NCI-H2227 treated with DMSO at 0.1 percent for 48 hours (cell line): ENCODE results near the gene MED10.

Source experiments
- DNase-seq: peaks from one replicate; lab custom pipeline; 2025; lab: John Stamatoyannopoulos, UW

MED10 gene

DNA sequence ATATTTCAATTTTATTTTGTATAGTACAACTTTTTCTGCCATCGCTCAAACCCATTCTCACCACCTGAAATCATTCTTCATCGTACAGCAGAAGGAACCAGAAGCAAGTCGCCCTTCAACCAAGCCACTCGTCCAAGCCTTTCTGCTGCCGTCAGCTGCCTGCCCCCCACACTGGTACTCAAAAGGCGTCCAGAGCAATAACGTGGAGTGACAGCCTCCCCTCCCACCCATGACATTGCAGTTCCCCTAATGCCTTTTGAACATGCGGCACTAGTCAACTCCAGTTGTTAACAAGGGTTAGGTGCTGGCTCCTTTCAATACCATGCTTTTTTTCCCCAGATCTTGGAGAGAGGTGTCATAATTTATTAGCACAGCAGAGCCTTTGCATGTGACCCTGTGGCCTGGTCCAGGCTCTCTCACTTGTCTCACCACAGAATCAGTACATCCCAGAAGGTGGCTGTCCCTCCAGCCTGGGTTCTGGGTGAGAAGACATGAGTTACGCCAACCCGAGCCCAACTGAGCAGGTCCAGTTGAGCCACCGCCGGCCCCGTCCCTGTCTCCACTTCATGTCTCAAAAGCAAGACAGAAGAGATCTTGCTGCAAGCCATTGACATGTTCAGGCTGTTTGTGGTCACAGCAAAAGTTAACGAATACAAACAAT lies 20.4 kb upstream of the MED10 start:
- no peak for DNase-seq

DNA sequence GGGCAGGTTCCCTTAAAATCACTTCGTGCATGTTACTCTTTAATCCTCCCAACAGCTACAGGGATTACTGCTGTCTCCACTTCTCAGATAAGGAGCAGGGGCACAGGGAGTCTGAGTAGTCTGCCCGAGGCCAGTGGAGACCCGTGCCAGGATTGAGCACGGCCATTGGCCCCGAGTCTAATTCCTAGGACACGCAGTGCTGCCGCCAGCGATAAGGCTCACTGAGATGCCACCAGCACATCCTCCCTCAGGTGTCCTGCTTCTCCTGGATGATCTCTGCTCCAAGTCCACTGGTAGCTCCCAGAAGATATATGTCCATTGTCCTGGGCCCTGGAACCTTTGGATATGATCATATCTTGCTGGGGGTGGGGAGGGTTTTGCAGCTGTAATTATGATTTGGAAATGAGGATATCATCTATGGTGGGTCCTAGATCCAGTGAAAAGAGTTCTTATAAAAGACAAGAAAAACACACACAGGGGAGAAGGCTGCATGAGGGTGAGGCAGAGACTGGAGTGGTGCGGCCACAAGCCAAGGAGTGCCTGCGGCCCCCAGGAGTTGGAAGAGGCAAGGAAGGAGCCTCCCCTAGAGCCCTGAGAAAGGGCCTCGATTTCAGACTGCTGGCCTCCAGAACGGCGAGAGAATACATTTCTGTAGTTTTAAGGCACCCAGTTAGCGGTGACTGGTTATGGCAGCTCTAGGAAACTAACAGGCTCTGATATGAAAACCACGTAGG lies 19.4 kb upstream of the MED10 start:
- DNase-seq: no peak

DNA sequence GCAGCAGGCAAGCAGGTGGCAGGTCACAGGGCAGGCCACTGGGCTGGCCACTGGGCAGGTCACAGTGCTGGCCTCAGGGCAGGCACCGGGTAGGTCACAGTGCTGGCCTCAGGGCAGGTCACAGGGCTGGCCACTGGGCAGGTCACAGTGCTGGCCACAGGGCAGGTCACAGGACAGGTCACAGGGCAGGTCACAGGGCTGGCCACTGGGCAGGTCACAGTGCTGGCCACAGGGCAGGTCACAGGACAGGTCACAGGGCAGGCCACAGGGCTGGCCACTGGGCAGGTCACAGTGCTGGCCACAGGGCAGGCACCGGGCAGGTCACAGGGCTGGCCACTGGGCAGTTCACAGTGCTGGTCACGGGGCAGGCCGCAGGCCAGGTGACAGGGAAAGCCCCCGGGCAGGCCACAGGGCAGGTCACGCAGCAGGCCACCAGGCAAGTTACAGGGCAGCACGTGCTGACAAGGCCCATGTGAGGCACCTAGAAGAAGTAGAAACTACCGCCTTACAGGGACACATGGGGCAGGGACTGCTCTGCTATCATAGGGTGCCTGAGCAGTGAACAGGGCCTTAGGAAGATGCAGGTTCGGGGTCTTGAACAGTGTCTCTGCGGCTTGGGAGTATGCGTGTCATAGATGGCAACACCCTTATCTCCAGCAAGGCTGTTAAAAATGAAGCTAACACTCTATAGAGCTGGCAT lies 18.6 kb upstream of the MED10 start:
- no peak for DNase-seq

DNA sequence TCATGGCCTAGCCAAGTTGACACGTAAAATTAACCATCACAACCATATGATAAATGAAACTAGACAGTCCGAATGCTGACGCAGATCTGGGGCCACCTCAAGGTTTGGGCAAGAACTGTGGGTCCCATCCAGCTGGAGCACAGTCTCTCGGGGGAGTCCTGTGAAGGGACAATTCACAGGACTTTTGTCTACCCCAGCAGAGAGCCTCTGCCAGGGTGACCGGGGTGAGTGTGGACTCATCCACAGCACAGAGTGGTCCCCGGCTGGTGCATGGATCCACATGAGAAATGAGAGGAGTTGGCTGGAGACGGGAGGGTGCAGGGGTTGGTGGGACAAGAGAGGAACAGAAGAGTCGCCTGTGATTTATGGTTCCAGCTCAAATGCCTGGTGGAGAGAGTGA lies 17.7 kb upstream of the MED10 start:
- no peak for DNase-seq

DNA sequence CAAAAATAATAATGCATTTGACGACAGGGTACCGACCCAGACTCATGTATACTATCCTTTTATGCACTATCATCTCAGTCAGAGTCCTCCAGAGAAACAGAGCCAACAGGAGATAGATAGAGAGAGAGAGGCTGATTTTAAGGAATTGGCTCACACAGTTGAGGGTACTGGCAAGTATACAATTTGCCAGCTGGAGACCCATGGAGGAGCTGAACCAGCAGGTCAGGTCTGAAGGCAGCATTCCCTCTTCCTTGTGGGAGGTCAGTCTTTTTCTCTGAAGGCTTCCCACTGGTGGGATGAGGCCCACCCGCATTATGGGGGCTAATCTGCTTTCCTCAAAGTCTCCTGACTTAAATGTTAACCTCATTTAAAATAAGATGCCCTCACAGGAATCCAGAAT lies 17.3 kb upstream of the MED10 start:
- DNase-seq: no peak

DNA sequence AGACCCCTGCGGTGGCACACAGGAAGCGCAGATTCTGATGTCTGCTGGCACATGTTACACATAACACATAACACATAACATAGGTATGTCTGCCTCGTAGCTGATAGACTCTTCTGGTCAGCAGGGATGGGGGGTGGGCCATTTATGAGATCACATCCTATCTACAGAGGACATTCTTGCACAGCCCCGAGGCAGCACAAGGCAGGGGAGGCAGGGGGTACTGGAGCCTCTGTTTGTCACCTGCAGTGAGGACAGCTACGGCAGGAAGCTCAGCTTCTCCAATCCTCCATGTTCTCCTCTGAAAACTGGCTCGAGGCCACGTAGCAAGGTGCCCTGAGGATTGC lies 16.7 kb upstream of the MED10 start:
- no peak for DNase-seq

DNA sequence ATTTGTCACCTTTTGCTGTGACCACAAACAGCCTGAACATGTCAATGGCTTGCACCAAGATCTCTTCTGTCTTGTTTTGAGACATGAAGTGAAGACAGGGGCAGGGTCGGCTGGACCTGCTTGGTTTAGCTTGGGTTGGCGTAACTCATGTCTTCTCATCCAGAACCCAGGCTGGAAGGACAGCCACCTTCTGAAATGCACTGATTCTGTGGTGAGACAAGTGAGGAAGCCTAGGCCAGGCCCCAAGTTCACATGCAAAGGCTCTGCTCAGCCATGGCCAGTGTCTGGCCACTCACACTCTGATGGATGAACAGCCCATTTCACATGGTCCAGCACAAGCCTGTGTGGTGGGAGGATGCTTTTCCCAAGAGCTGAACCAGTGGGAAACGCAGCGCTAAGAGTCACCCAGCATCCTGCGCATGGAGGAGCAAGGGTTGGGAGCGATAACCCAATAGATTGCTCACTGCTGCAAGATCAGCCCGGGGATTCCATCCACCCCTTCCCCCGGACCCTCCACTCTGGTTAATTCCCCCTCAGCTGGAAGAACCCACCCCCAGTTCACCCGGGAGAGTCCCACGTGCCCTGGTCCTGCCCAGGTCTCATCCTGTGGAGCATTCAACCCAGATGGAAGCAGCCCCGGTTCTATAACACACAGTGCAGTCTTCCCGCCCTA lies 16.2 kb upstream of the MED10 start:
- DNase-seq: no peak

DNA sequence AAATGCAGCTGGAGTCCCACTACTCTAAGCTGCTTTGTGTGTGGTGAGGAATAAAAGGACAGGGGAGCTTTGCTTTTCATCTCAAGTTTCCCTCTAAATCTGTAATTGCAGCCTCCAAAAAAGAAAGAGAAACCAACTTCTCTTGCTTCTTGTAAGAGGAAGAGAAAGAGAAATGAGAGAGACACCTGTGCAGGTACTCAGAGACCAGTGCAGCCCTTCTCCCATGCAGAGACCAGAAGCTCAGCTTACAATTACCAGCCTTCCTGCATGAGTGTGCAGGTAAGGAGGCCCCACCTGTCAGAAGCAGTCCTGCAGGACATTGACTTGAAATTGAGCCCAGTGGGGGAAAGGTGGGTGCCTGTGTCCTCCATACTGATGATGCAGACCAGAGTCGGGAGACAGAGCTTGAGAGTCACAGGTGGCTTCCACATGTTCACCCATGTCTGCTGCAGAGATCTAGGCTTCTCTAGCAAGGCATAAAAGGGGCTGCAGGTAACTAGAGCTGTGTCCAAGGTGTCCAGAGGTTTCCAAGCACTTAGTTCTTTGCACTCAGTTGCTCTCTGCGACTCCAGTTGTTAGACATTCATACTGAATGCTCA lies 15.3 kb upstream of the MED10 start:
- no peak for DNase-seq

DNA sequence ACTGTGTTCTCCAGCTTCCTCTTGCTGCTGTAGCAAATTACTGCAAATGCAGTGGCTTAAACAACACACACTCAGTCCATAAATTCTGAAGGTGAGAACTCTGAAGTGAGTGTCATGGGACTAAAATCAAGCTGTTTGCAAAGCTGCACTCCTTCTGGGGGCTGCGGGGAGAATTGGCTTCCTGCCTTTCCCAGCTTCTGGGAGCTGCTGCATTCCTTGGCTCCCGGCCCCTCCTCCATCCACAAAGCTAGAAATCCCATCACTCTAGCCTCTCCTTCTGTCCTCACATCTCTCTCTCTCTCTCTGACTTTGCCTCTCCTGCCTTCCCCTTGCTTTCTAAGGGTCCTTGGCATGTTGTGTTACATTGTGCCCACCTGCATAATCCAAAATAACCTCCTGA lies 14.2 kb upstream of the MED10 start:
- DNase-seq: no peak

DNA sequence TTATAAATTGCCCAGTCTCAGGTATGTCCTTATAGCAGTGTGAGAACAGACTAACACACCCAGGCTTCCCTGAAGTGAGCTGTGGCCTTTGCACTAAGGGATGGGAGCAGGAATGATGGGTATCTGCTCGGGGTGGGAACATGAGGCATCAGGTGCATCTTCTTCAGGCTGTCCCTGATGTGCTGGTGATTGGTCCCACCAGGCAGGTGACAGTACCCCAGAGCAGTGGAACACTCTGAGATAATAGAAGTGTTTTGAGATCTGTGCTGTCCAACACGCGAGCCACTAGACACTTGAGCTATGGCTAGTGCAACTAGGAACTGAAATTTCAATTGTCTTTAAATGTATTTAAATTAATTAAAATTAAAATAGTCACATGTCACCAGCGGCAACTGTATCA lies 12.8 kb upstream of the MED10 start:
- DNase-seq: no peak

DNA sequence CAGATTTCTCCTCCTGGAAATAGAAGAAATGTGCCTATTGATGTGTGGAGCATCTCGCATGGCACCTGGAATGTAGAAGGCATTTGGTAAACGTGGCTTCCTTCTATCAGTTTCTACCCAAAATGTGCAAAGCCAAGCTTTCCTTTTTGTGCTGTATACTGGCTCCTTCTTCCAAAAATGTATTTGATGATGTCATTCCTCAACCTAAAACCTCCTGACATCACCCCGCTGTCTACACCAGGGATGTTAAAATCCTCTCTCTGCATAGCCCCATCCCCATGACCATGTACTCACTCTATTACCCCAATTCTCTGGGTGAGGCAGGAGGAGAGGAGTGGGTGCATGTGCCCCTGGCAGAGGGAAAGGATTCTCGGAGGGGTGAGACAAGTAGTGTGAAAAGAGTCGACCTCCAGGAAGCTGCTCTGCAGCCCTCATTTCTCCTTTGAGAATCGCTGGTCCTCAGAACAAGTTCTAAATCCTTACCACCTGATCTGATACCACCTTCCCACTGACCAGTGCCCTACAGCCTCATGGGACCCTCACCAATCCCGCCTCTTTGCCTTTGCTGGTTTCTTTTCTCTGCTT lies 11.7 kb upstream of the MED10 start:
- DNase-seq: no peak

DNA sequence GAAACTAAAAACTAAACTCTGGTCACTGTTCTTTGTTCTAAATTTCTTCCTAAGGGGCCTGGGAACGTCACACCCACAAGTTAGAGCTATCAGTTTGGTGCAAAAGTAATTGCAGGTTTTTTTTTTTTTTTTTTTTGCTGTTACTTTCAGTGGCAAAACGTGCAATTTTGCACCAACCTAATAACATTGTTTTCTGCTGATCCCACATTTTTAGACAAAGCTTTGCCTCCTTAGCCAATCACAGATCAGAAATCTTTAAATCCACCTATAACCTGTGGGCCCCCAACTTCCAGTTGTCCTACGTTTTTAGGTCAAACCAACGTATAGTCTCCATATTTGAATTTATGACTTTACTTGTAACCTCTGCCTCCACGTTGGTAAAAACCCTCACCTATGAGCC lies 11.1 kb upstream of the MED10 start:
- no peak for DNase-seq

DNA sequence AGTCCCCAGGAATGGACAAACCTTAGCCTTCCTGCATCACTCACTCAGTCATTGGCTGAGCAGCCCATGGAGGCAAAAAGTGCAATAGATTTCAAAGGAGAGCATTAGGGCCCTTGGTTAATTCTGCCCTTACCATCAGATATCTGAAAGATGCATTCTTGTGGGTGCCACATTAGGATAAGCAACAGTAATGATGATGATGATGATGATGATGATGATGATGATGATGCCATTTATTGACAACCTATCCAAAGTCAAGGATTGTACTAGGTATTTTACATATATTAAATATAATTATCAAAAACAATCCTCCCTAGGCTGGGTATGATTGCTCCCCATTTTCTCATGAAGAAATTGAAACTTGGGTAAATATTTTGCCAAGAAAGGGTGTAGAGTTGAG lies 9.6 kb upstream of the MED10 start:
- DNase-seq: no peak

DNA sequence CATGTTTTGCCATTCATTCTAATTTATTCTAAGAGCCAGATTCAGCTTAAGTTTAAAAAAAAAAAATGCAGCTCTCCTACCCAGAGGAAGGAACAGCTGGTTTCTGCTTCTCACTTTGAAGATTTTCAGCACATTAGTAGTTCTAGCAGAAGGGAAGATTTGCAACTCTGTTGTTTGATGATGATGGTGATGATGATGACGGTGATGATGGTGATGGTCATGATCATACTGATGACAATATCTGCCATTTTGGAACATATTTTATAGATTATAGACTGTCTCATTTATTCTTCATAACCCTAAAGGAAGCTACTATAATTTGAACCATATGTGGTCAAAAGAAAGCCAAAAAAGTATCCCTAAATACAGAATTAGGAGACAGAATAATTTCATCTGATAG lies 7.9 kb upstream of the MED10 start:
- DNase-seq: no peak

DNA sequence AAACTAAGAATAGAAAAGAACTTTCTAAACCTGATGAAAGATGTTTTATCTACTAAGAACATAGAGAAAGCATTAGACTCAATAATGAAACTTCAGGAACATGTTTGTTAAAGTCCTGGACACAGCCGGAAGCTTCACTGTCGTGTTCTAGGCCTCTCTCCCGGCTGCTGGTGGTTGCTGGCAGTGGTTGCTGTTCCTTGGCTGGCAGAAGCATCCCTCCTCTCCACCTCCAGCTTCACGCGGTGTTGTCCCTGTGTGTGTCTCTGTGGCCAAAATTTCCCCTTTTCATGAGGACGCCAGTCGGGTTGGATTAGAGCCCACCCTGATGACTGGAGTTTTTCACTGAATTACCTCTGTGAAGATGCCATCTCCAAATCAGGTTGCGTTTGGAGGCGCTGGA lies 6.5 kb upstream of the MED10 start:
- no peak for DNase-seq

DNA sequence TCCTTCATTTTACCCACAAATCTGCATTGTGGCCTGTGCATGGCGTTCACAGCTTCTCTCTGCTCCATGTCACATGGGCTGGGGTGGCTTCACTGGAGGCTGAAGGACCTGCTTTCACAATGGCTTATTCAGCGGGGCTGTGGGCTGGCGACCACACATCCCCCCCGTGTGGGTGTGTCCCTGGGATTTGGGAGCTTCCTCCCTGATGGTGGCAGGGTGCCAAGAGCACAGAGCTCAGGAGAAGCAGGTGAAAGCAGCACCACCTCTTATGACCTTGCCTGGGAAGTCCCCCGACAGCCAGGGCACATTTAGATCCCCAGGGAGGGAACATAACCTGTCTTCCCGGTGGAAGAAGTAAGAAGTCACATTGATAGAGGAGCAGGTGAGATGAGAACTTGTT lies 5.0 kb upstream of the MED10 start:
- DNase-seq: no peak

DNA sequence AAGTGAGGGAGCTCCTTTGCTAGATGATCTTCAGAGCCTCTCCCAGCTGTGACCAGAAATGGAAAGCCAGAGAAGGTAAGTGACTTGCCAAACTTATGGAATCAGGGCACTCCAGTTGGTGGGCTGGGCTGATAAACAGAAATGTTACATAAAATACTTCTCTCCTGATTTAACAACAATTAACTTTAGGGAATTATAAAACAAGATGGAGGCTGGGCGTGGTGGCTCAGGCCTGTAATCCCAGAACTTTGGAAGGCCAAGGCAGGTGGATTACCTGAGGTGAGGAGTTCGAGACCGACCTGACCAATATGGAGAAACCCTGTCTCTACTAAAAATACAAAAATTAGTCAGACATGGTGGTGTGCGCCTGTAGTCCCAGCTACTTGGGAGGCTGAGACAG lies 899 bp upstream of the MED10 start:
- DNase-seq: no peak

DNA sequence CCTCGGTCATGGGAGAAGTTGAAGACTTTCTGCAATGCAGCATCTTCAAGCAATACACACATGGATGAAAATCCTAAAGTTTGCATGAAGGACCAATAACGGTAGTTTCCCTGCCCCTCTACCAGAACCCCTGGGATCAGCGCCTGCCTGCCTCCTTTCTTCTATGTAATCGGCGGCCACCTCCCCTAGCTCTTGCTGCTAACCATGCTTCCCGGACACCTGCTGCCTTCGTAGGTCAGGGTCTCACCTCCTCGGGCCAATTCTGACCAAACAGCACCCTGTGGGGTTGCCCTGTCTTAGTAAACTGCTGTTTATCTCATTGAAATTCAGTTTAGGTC lies 388 bp upstream of the MED10 start:
- peak; percentile 90 for DNase-seq

DNA sequence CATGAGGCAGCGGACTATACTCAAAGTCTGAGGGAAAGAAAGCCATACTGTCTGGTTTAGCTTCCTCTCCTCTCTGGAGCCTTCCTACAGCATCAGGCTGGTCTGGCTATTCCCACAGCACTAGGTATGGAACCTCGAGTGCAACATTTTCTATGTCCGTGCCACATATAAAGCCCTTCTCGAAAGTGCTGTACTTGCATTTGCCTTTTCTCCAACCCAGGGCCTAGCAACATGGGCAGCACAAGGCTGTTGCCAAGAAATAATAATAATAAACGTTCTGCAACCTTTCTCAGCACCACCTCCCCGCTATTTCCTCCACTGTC lies 804 bp downstream of the MED10 start:
- no peak for DNase-seq

DNA sequence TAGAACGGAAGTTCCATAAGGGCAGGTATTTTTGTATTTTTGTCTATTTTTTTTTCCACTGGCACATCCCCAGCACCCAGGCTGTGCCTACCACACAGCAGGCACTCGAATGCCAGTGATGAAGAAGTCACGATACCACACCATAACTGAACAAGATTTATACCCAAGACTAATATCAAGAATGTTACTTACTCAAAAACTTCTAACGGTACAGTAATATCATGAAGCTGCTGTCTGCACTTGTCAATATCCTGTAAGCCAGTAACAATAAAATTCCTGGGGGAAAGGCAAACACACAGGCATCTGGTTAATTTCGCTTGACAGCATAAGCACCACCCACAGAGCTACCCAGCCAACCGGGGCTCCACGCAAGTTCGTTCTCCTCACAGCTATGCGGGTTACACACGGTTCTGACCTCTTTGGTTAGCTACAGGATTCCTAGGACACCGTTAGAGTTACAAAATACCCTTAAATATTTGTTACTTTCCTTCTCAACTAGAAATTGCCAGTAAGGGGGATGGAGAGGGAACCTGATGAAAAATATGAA lies 1.3 kb downstream of the MED10 start:
- no peak for DNase-seq

DNA sequence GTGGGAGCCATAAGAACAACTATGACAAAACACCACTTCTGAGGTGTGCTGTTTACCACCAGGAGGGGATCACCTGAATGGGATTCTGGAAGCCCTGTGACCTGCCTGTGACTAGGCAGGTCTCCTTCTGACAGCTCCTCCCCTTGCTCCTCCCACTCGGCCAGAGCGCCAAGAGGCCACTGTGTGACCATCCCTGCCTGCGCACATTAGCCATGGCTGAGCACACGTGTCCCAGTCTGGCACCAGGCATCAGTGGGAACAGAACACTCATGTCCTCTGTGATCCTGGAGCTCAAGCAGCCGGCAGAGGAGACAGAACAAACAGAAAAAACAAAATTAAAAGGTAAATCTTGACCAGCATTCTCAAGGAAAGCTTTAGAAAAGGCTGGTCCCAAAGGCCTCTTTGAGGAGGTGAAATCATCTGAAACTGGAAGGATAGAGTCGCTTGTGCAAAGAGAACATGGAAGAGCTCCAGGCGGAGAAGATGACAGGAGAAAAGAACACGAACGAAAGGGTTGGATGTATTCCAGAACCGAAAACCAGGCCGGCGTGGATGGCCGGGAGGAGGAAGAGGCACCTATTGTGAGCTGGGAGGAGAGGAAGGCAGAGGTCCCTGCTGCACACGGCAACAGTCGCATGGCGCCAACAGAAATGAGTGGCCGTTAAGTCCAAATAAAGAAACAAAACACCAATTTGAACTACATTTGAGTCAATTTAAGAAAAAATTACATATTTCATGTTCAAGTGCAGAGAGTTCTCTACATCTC lies 5.1 kb downstream of the MED10 start:
- no peak for DNase-seq
